Neuron (in vitro differentiated cells): Measurements from ENCODE around the gene ELL2.
"Not testable (repeated sequence)": the region's sequence is repeated elsewhere in the genome, so short reads cannot be mapped to it uniquely, and the experiment has no call there.

Source experiments
- H2AFZ ChIP-seq: one replicate; pipeline ENCODE4 v1.6.1; 2013; ENCODE audit warnings: low read depth, mild to moderate bottlenecking, inconsistent platforms, low read length, moderate library complexity
- H3K27me3 ChIP-seq: one replicate; pipeline ENCODE4 v1.6.1; 2013; ENCODE audit warnings: low read length; ENCODE audit not compliant: insufficient read depth
- H3K36me3 ChIP-seq: one replicate; pipeline ENCODE4 v1.6.1; 2013; ENCODE audit warnings: low read length; ENCODE audit not compliant: insufficient read depth
- H3K4me1 ChIP-seq: one replicate; pipeline ENCODE4 v1.6.1; 2013; ENCODE audit warnings: low read length; ENCODE audit not compliant: insufficient read depth
- H3K4me3 ChIP-seq: 2 replicates; pipeline ENCODE4 v1.5.1; 2013; ENCODE audit warnings: mild to moderate bottlenecking, low read length, moderate library complexity
- H3K9me3 ChIP-seq: one replicate; pipeline ENCODE4 v1.6.1; 2013; ENCODE audit warnings: low read length

The ELL2 gene

GRCh38 chr5:95881833-95882232 lies 79.8 kb downstream of the ELL2 start:
- no peak overlapping the region for H3K4me3 ChIP-seq
- H2AFZ ChIP-seq, result no peak overlapping the region
- H3K36me3 ChIP-seq, result no peaks in the 10 kb centered on the region
- H3K9me3 ChIP-seq, result peaks cover 2% of the 10 kb centered on the region
- H3K27me3 ChIP-seq, result no peaks in the 10 kb centered on the region
- H3K4me1 ChIP-seq, result no peaks in the 10 kb centered on the region

DNA sequence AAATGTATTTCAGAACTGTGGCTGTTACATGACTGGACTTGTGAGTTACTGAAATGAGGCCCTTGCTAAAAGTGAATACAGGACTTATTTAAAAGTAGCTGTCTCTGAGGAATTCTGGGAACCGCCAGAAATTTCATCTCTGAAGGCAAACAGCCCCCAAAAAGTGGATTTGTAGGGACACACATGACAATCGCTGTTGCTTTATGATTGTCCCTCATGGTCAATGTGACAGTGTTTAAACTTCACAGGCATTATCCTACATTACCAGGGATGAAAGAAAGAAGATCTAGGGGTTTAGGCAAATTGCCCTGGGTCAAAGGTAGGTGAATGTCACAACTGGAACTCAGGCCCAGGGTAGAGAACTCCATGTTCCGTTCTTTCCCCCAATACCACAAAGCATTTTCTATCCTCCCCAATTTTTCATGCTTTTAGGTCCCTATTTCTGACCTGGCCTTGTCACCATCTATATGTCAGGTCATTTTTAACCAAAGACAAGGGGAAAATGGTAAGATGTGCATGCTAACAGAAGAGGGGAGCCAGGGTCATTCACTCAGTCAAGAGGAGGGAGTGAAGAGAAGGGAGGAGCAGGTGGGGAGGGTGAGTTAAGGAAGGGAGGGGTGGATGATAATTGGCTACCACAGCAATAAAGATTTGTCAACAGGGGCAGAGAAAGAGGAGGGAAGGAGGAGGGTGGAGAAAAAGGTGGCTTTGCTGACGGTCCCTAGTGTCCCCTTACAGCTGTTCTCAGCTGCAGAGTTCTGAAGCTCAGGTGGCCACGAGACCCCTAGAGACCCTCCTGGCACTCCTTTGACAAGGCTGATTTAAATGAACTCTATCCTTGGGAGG lies 81.3 kb downstream of the ELL2 start:
- Histone ChIP-seq H3K4me1 (no peaks in the 10 kb centered on the region), H3K4me3 (no peak overlapping the region), H3K9me3 (peaks cover 2% of the 10 kb centered on the region), H2AFZ (no peak overlapping the region), H3K27me3 (no peaks in the 10 kb centered on the region), H3K36me3 (no peaks in the 10 kb centered on the region)

DNA sequence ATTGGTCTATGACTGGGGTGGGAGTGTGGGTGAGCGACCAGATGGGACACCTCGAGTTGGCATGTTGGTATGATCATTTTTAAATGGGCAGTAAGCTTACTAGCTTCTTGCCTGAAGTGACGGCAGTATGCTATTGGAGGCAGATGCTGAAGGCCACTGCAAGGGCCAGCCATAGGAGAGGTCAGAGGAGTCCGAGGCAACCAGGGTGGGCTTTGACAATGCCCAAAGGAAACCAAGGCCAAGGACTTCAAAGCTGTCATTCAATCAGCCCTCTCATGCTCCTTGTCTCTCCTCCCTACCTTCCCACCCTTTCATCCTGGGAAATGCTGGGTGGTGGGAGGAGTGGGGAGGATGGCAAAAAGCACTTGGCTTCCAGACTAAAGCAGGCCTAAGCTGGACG lies 82.0 kb downstream of the ELL2 start:
- no peak overlapping the region for H3K4me3 ChIP-seq

GRCh38 chr5:95878417-95879323 lies 83.0 kb downstream of the ELL2 start:
- no peaks in the 10 kb centered on the region for H3K36me3 ChIP-seq
- H3K4me3 ChIP-seq, result no peak overlapping the region
- no peaks in the 10 kb centered on the region for H3K27me3 ChIP-seq
- H2AFZ ChIP-seq, result no peak overlapping the region
- no peaks in the 10 kb centered on the region for H3K4me1 ChIP-seq
- H3K9me3 ChIP-seq, result peaks cover 2% of the 10 kb centered on the region

More for the DNA sequence above, 82.0 kb downstream of the ELL2 start:
- no peak overlapping the region for H2AFZ ChIP-seq
- H3K36me3 ChIP-seq, result no peaks in the 10 kb centered on the region
- no peaks in the 10 kb centered on the region for H3K27me3 ChIP-seq
- H3K4me1 ChIP-seq, result no peaks in the 10 kb centered on the region
- H3K9me3 ChIP-seq, result peaks cover 2% of the 10 kb centered on the region

DNA sequence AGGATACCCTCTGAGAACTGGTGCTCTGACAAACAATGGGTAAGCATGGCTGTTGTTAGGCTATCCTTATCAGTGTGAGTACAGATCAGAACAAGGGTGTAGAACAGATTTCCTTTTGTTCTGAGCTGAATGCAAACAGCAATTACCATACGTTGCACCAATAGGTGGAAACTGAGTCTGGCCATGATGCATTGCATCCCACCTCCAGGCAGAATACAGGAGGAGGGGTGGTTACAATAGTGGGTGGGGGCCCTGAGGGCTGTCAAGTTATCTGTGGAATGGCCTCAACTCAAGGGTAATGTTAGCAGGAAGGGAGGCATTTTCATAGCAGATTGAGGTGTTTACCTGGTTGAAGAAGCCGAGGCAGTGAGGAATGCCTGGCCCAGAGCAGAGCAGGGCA lies 84.9 kb downstream of the ELL2 start:
- Histone ChIP-seq H3K27me3 (no peaks in the 10 kb centered on the region), H3K36me3 (no peaks in the 10 kb centered on the region), H3K4me3 (no peak overlapping the region), H2AFZ (no peak overlapping the region), H3K9me3 (peaks cover 2% of the 10 kb centered on the region), H3K4me1 (no peaks in the 10 kb centered on the region)

DNA sequence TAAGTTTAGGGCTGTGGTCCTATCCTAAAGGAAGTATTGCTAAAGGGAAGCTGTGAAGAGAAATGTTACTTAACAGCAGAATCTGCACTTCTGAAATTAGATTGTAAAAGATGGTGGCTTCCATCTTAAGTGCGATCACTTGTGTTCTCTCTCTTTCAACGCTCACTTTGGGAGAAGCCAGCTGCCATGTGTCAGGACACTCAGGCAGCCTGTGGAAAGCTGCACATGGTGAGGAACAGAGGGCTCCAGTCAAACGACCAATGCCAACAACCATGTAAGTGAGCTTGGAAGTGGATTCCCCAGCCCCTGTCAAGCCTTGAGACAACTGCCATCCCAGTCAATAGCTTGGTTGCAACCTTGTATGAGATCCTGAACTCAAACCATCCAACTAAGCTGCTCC lies 87.4 kb downstream of the ELL2 start:
- no peaks in the 10 kb centered on the region for H3K27me3 ChIP-seq
- no peaks in the 10 kb centered on the region for H3K4me1 ChIP-seq
- H3K9me3 ChIP-seq, result peaks cover 2% of the 10 kb centered on the region
- H3K36me3 ChIP-seq, result no peaks in the 10 kb centered on the region
- no peak overlapping the region for H3K4me3 ChIP-seq
- H2AFZ ChIP-seq, result no peak overlapping the region

DNA sequence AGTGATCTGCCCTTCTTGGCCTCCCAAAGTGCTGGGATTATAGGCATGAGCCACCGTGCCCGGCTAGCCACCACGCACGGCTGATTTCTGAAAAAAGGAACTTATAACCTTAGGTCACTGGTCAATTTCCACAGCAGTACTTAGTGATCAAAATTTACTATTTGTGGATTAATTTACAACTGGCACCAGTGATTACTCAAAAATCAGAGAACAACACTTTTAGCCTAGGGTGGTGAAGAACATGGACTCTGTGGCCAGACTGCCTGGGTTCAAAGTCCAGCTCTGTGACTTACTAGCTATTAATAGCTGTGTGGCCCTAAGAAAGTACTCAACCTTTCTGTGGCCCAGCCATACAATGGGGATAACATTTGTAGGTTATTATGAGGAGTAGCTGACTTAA lies 88.3 kb downstream of the ELL2 start:
- H3K4me1 ChIP-seq, result no peaks in the 10 kb centered on the region
- peaks cover 2% of the 10 kb centered on the region for H3K9me3 ChIP-seq
- H2AFZ ChIP-seq, result no peak overlapping the region

DNA sequence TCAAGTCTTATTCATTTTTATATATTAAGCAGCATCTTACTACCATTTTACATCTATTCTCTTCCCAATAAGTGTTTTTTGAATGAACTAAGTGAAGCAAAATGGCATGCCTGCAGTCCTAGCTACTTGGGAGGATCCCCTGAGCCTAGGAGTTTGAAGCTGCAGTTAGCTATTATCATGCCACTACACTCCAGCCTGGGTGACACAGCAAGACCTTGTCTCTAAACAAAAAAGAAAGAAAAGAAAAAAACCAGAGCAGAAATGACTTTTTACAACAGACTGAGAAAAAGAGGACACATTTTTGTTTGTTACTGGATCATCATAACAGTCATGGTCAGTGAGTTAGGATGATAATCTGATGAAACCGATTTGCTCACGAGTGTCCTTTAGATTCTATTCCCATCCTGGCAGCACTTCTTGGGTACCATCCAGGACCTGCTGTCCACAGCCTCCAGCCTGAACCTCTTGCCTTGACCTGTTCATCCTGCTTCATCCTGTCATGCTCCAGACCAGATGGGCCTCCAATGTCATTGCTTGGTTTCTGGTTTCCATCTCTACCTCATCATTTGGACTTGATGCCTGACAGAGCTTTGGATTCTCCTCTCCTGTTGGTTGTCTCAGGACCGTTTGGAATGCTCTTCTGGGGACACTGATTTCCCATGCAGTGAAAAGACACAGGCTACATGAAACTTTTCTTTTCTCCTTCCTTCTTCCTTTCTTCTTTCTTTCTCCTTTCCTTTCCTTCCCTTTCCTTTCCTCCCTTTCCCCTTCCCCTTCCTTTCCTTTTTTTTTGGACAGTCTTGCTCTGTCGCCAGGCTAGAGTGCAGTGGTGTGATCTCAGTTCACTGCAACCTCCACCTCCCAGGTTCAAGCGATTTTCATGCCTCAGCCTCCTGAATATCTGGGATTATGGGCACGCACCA lies 89.0 kb downstream of the ELL2 start:
- Histone ChIP-seq H3K36me3 (no peaks in the 10 kb centered on the region), H3K4me1 (no peaks in the 10 kb centered on the region), H3K9me3 (peaks cover 2% of the 10 kb centered on the region), H2AFZ (no peak overlapping the region), H3K27me3 (no peaks in the 10 kb centered on the region), H3K4me3 (no peak overlapping the region)

More for the DNA sequence above, 88.3 kb downstream of the ELL2 start:
- H3K36me3 ChIP-seq, result no peaks in the 10 kb centered on the region
- H3K4me3 ChIP-seq, result no peak overlapping the region
- no peaks in the 10 kb centered on the region for H3K27me3 ChIP-seq

DNA sequence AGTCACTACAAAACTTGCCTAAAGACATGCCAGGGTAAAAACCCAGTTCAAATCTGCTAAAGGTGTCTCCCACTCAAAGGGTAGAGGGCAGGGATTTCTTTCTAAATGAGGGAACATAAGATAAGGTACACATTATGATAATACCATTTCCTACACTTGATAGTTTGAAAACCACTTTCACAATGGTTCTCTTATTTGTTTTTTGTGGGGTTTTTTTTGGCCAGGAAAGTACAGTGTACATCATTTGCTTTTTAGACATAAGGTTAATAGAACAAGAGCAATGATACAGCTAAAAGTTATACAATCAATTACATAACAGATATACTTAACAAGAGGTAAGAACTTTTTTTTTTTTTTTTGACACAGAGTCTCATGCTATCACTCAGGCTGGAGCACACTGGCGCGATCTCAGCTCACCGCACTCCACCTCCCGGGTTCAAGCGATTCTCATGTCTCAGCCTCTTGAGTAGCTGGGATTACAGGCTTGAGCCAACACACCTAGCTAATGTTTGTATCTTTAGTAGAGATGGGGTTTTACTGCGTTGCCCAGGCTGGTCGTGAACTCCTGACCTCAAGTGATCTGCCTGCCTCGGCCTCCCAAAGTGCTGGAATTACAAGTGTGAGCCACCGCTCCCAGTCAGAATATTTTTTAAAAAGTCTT lies 90.4 kb downstream of the ELL2 start:
- Histone ChIP-seq H3K27me3 (no peaks in the 10 kb centered on the region), H2AFZ (no peak overlapping the region), H3K4me1 (no peaks in the 10 kb centered on the region), H3K36me3 (no peaks in the 10 kb centered on the region), H3K9me3 (peaks cover 2% of the 10 kb centered on the region), H3K4me3 (no peak overlapping the region)

DNA sequence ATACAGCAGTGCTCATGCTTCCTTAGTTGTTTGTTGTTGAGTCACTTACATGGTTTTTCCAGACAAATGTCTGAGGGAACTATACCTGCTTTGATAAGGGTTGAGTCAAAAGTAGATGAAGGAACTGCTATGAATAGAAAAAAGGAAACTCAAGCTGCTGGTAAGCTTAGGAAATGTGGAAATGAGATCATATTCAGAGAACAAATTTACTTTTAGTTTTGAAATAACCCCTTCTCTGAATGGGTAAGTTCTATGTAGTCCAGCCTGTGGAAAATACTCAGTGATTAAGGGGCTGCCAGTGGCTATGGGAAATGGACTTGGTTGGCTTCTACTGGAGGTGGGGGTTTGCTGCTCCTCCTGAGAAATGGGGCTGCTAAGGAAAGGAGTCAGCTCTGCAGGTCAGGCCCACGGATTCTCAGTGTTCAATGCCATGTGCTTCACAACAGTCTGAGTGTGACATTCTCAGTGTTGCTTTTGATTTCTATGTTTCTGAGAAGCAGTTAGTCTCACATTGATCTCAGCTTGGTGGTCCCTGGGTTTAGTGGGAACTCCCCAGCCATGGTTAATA lies 91.5 kb downstream of the ELL2 start:
- Histone ChIP-seq H3K4me1 (peaks cover 8% of the 10 kb centered on the region), H3K27me3 (no peaks in the 10 kb centered on the region)

DNA sequence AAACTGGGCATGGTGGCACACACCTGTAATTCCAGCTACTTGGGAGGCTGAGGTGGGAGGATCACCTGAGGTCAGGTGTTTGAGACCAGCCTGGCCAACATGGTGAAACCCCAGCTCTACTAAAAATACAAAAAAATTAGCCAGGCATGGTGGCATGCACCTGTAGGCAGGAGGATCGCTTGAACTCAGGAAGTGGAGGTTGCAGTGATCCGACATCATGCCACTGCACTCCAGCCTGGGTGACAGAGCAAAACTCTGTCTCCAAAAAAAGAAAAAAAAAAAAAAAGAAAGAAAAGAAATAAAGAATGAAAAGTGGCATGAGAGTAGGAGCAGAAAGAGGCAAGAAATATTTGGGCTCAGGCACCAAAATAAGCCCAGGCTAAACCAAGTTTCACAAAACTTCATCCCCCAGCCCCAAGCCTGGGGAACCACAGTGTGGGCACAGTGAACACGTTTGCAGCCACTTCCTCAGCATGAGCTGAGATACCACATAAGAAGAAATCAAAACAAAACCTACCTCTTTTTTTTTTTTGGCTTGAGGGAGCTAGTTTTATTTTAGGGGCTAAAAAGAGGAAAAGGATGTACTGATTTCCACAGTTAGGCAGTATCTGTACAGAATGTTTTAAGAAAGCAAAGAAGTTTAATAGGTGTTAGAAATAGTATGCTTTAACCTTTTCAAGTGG lies 92.3 kb downstream of the ELL2 start:
- not testable (repeated sequence) for H3K9me3 ChIP-seq, H2AFZ ChIP-seq, H3K4me3 ChIP-seq, H3K36me3 ChIP-seq, H3K27me3 ChIP-seq
- H3K4me1 ChIP-seq, result peaks cover 17% of the 10 kb centered on the region

More for the DNA sequence above, 91.5 kb downstream of the ELL2 start:
- peaks cover 2% of the 10 kb centered on the region for H3K9me3 ChIP-seq
- no peaks in the 10 kb centered on the region for H3K36me3 ChIP-seq
- H2AFZ ChIP-seq, result no peak overlapping the region
- H3K4me3 ChIP-seq, result no peak overlapping the region
